Sigmoid colon (tissue), 7 donors: ENCODE results near the gene CFAP46. TPM values are rescaled to one million over a fixed set of nuclear protein-coding genes. Genes with fewer than 3 reads are reported as not detected.
A peak's percentile ranks its signal among the peaks of the same experiment; 100 is the strongest.
"Not testable (repeated sequence)": the region's sequence is repeated elsewhere in the genome, so short reads cannot be mapped to it uniquely, and the experiment has no call there.

Experiments used
- DNase-seq: peaks from one replicate; pipeline ENCODE4 v3.0.0-alpha.2; 2019
- H3K27ac ChIP-seq, 4 donors: fragments of 200-600 bp; sonication (generic); one replicate each; pipeline ENCODE4 v1.5.1; 2016 to 2019; ENCODE audit warnings: mild to moderate bottlenecking in 1 of 4
- H3K27me3 ChIP-seq, 3 donors: fragments of 200-600 bp; sonication (generic); one replicate each; pipeline ENCODE4 v1.5.1; 2019; ENCODE audit warnings: mild to moderate bottlenecking in 1 of 3
- H3K36me3 ChIP-seq, 4 donors: fragments of 200-600 bp; sonication (generic); one replicate each; pipeline ENCODE4 v1.5.1; 2016 to 2019
- H3K4me1 ChIP-seq, 4 donors: fragments of 200-600 bp; sonication (generic); one replicate each; pipeline ENCODE4 v1.5.1; 2017 to 2019
- H3K4me3 ChIP-seq, 4 donors: fragments of 200-600 bp; sonication (generic); one replicate each; pipeline ENCODE4 v1.5.1; 2017 to 2019; ENCODE audit warnings: mild to moderate bottlenecking in 2 of 4, moderate library complexity in 1 of 4
- H3K9me3 ChIP-seq, 4 donors: fragments of 200-600 bp in 3 of 4; sonication (generic) in 3 of 4; one replicate each; pipeline versions ENCODE4 v1.5.1 to v1.6.1; 2013 to 2019
- EP300 ChIP-seq, 4 donors: sonication (generic); formaldehyde crosslinking; IDR thresholded peaks; one replicate each; pipeline ENCODE4 v1.6.1; 2017; ENCODE audit warnings: antibody characterized with exemption in 4 of 4
- POLR2A ChIP-seq, 2 donors: fragments of 450-650 bp; IDR thresholded peaks; one replicate each; pipeline ENCODE4 v1.6.1; 2016; ENCODE audit warnings: antibody characterized with exemption in 2 of 2, mild to moderate bottlenecking in 2 of 2, moderate library complexity in 2 of 2
- POLR2AphosphoS5 ChIP-seq, 4 donors: sonication (generic); formaldehyde crosslinking; IDR thresholded peaks; one replicate each; pipeline ENCODE4 v1.6.1; 2017; ENCODE audit warnings: antibody characterized with exemption in 4 of 4
- WGBS, 2 donors: extraction: QIAGEN DNeasy Blood & Tissue Kit; methylation state at CpG; one replicate each; pipeline ENCODE4 v1.1.7; 2013; 5-methylcytosine and 5-hydroxymethylcytosine counted together
- intact Hi-C: fragments of 100-400 bp; cut with DNase I; formaldehyde crosslinking; loops from one replicate; pipeline ENCODE4 v1.15.1; 2023
- polyA plus RNA-seq, 3 donors: library from polyadenylated mRNA; stranded (reverse); fragments of 200-250 nt; gene quantifications; one replicate each; pipeline ENCODE4 v1.2.3, GENCODE V29; 2013
- total RNA-seq, 4 donors: library from RNA; depleted of rRNA; stranded (reverse); fragments of >200 nt; gene quantifications; one replicate each; pipeline ENCODE4 v1.1.0, GENCODE V29; 2016
- TF ChIP-seq, protein P1 (sequence below), 4 experiments: fragments of 450-650 bp in 3 of 4; fragments of 200-600 bp in 1 of 4; IDR thresholded peaks; one replicate each; pipeline ENCODE4 v1.5.1; 2016 to 2019; ENCODE audit warnings: antibody characterized with exemption in 4 of 4, mild to moderate bottlenecking in 3 of 4, moderate library complexity in 2 of 4
- donor health status: healthy with polysubstance abuse.
- donor health status: Bipolar disorder and iron deficiency.
- donor health status: healthy.

CFAP46 gene
- total and polyA plus RNA-seq, 7 donors = 0.10 to 1.7 (median 0.38) TPM; not detected in 3

- WGBS, 2 donors = 66 to 78% methylated on average over 13 of the region's 13 CpGs
- TF ChIP-seq POLR2A (IDR thresholded peaks at IDR 0.05) = no peak
- no peak for TF ChIP-seq POLR2AphosphoS5 (IDR thresholded peaks at IDR 0.05)
- TF ChIP-seq, protein P1, sequence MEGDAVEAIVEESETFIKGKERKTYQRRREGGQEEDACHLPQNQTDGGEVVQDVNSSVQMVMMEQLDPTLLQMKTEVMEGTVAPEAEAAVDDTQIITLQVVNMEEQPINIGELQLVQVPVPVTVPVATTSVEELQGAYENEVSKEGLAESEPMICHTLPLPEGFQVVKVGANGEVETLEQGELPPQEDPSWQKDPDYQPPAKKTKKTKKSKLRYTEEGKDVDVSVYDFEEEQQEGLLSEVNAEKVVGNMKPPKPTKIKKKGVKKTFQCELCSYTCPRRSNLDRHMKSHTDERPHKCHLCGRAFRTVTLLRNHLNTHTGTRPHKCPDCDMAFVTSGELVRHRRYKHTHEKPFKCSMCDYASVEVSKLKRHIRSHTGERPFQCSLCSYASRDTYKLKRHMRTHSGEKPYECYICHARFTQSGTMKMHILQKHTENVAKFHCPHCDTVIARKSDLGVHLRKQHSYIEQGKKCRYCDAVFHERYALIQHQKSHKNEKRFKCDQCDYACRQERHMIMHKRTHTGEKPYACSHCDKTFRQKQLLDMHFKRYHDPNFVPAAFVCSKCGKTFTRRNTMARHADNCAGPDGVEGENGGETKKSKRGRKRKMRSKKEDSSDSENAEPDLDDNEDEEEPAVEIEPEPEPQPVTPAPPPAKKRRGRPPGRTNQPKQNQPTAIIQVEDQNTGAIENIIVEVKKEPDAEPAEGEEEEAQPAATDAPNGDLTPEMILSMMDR (IDR thresholded peaks at IDR 0.05) = no peak
- no peak for TF ChIP-seq EP300 (IDR thresholded peaks at IDR 0.05)
- Histone ChIP-seq H3K4me3 (no peak overlapping the region), H3K9me3 (no peaks in the 10 kb centered on the region), H3K36me3 (no peaks in the 10 kb centered on the region), H3K27me3 (peaks cover 0 to 9% (median 5%) of the 10 kb centered on the region in 3 donors), H3K4me1 (no peaks in the 10 kb centered on the region), H3K27ac (no peak overlapping the region)
- intact Hi-C loops = no loop called here
- DNase-seq = peak; percentile 46
Measured at GRCh38 chr10:132827423-132827789, 115.0 kb downstream of the CFAP46 start.

- TF ChIP-seq, protein P1 (IDR thresholded peaks at IDR 0.05) = no peak
- TF ChIP-seq POLR2AphosphoS5 (IDR thresholded peaks at IDR 0.05) (no peak), EP300 (IDR thresholded peaks at IDR 0.05) (no peak), POLR2A (IDR thresholded peaks at IDR 0.05) (no peak)
- no peaks in the 10 kb centered on the region for H3K4me1 ChIP-seq
- intact Hi-C loops = no loop called here
- H3K27me3 ChIP-seq = peaks cover 0 to 3% (median 3%) of the 10 kb centered on the region in 3 donors
- no peak overlapping the region for H3K27ac ChIP-seq
- no peak overlapping the region for H3K4me3 ChIP-seq
- WGBS, 2 donors = 94 to 95% methylated on average over 36 of the region's 36 CpGs
- H3K36me3 ChIP-seq = no peaks in the 10 kb centered on the region
- no peaks in the 10 kb centered on the region for H3K9me3 ChIP-seq
- peak; percentile 45 for DNase-seq
Measured at GRCh38 chr10:132826524-132827422, 115.6 kb downstream of the CFAP46 start.

GRCh38 chr10:132825783-132826523, 116.4 kb downstream of the CFAP46 start:
- H3K4me3 ChIP-seq, H3K27me3 ChIP-seq, H3K9me3 ChIP-seq, H3K27ac ChIP-seq, H3K36me3 ChIP-seq, H3K4me1 ChIP-seq, intact Hi-C loops, DNase-seq: not testable (repeated sequence)
- WGBS, 2 donors = 96% methylated on average over 34 of the region's 34 CpGs

GRCh38 chr10:132820056-132820455, 122.3 kb downstream of the CFAP46 start:
- Histone ChIP-seq H3K4me1 (no peaks in the 10 kb centered on the region), H3K36me3 (no peaks in the 10 kb centered on the region), H3K4me3 (no peak overlapping the region), H3K27ac (no peak overlapping the region), H3K9me3 (peaks cover 0 to 3% (median 0%) of the 10 kb centered on the region in 4 donors), H3K27me3 (peaks cover 0 to 21% (median 12%) of the 10 kb centered on the region in 3 donors)
- TF ChIP-seq, protein P1 (IDR thresholded peaks at IDR 0.05) = no peak
- TF ChIP-seq POLR2A (IDR thresholded peaks at IDR 0.05) (no peak), EP300 (IDR thresholded peaks at IDR 0.05) (no peak), POLR2AphosphoS5 (IDR thresholded peaks at IDR 0.05) (no peak)
- intact Hi-C loops = no loop called here
- 91 to 92% methylated on average over 13 of the region's 13 CpGs for WGBS, 2 donors
- peak; percentile 51 for DNase-seq

- TF ChIP-seq POLR2A (IDR thresholded peaks at IDR 0.05) (no peak), POLR2AphosphoS5 (IDR thresholded peaks at IDR 0.05) (no peak), EP300 (IDR thresholded peaks at IDR 0.05) (no peak)
- TF ChIP-seq, protein P1 (IDR thresholded peaks at IDR 0.05) = no peak
- Histone ChIP-seq H3K27ac (no peak overlapping the region), H3K9me3 (peaks cover 0 to 3% (median 0%) of the 10 kb centered on the region in 4 donors), H3K27me3 (peaks cover 0 to 33% (median 22%) of the 10 kb centered on the region in 3 donors), H3K4me1 (no peaks in the 10 kb centered on the region), H3K36me3 (no peaks in the 10 kb centered on the region), H3K4me3 (no peak overlapping the region)
- 84 to 86% methylated on average over 29 of the region's 29 CpGs for WGBS, 2 donors
- DNase-seq = peak; percentile 42
- intact Hi-C loops = no loop called here
Measured at GRCh38 chr10:132817701-132818211, 124.6 kb downstream of the CFAP46 start.
